GM19455 (cell line): ENCODE results near the gene EGR1.
A peak's percentile ranks its signal among the peaks of the same experiment; 100 is the strongest.
"Not testable (repeated sequence)": the region's sequence is repeated elsewhere in the genome, so short reads cannot be mapped to it uniquely, and the experiment has no call there.

ENCODE experiments used
- ATAC-seq: cut with Tn5 transposase; IDR thresholded peaks from one replicate; pipeline ENCODE4 v1.9.1; 2021; ENCODE audit not compliant: unreplicated experiment

Gene EGR1

GRCh38 chr5:138468966-138469539 is 3.8 kb downstream of the EGR1 start:
- no peak for ATAC-seq

- ATAC-seq, result no peak
Measured at GRCh38 chr5:138469540-138470321, 4.5 kb downstream of the EGR1 start.

- ATAC-seq, result no peak
Measured at GRCh38 chr5:138470322-138471051, 5.2 kb downstream of the EGR1 start.

GRCh38 chr5:138471052-138471361 is 5.7 kb downstream of the EGR1 start:
- no peak for ATAC-seq

GRCh38 chr5:138472353-138472752 is 7.1 kb downstream of the EGR1 start:
- ATAC-seq, result no peak

GRCh38 chr5:138473151-138473550 is 7.9 kb downstream of the EGR1 start:
- ATAC-seq, result not testable (repeated sequence)

GRCh38 chr5:138476918-138477317 is 11.6 kb downstream of the EGR1 start:
- no peak for ATAC-seq

- no peak for ATAC-seq
Measured at GRCh38 chr5:138482638-138483037, 17.4 kb downstream of the EGR1 start.

- no peak for ATAC-seq
Measured at GRCh38 chr5:138488481-138488945, 23.2 kb downstream of the EGR1 start.

- ATAC-seq, result no peak
Measured at GRCh38 chr5:138489683-138490061, 24.4 kb downstream of the EGR1 start.

- ATAC-seq, result no peak
Measured at GRCh38 chr5:138490648-138491283, 25.5 kb downstream of the EGR1 start.

- no peak for ATAC-seq
Measured at GRCh38 chr5:138491284-138491648, 26.0 kb downstream of the EGR1 start.

- peak; percentile 96 for ATAC-seq
Measured at GRCh38 chr5:138491669-138492559, 26.6 kb downstream of the EGR1 start.

- ATAC-seq, result no peak
Measured at GRCh38 chr5:138492560-138493045, 27.3 kb downstream of the EGR1 start.

- no peak for ATAC-seq
Measured at GRCh38 chr5:138495351-138495750, 30.1 kb downstream of the EGR1 start.

GRCh38 chr5:138498376-138498775 is 33.1 kb downstream of the EGR1 start:
- ATAC-seq, result no peak

- no peak for ATAC-seq
Measured at GRCh38 chr5:138502121-138502520, 36.8 kb downstream of the EGR1 start.

GRCh38 chr5:138502521-138502920 is 37.2 kb downstream of the EGR1 start:
- ATAC-seq, result no peak

- ATAC-seq, result no peak
Measured at GRCh38 chr5:138503487-138504270, 38.4 kb downstream of the EGR1 start.

GRCh38 chr5:138504799-138505198 is 39.5 kb downstream of the EGR1 start:
- ATAC-seq, result no peak
